GM21367 (cell line): Measurements from ENCODE around the gene UCP3.
A peak's percentile ranks its signal among the peaks of the same experiment; 100 is the strongest.

ENCODE experiments used
- ATAC-seq: cut with Tn5 transposase; IDR thresholded peaks from one replicate; pipeline ENCODE4 v1.9.1; 2021; ENCODE audit not compliant: unreplicated experiment

UCP3 gene

DNA sequence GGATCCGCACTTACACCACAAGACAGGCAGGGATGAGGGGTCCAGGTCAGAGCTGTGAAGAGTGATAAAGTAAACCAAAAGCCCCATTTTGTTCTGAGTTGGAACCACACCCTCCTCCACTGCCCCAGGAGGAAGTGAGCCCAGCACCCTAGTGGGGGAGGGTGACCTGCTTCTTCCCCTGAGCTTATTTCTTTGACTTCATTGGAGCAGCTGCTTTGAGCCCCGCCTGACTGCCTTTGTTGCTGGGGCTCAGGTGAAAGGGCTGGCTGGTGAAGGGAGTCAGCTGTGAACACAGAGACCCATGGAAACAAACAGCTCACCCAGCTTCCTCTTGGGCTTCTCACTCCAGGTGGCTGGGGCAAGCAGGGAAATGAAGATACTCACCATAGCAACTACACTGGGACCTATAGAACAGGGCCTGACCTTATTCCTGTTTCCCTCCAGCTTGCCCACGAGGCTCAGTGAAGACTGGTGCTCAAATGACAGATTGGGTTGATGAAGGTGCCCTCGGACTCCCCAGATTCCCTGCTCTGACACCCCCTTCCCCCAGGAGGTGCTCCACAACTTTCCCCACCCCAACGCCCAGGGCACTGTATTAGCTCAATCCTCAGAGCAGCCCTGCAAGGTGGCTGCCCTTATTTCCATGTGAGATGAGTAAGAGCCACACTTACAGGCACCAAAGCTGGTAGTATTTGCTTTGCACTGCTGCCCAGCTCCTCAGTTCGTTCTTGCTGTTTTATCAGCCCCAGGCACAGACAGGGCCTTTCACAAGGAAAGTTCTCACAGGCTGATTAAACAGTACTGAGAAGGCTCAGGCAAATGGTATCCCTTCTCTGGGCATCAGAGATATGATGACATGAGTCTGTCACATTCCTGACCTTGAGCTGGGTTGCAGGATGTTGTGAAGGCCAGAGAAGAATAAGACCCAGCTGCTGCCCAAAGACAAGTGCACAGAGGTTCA is 28.6 kb downstream of the UCP3 start:
- ATAC-seq: peak; percentile 32

GRCh38 chr11:73978576-73979086 is 30.3 kb downstream of the UCP3 start:
- no peak for ATAC-seq

- no peak for ATAC-seq
Measured at GRCh38 chr11:73977856-73978519, 30.9 kb downstream of the UCP3 start.

DNA sequence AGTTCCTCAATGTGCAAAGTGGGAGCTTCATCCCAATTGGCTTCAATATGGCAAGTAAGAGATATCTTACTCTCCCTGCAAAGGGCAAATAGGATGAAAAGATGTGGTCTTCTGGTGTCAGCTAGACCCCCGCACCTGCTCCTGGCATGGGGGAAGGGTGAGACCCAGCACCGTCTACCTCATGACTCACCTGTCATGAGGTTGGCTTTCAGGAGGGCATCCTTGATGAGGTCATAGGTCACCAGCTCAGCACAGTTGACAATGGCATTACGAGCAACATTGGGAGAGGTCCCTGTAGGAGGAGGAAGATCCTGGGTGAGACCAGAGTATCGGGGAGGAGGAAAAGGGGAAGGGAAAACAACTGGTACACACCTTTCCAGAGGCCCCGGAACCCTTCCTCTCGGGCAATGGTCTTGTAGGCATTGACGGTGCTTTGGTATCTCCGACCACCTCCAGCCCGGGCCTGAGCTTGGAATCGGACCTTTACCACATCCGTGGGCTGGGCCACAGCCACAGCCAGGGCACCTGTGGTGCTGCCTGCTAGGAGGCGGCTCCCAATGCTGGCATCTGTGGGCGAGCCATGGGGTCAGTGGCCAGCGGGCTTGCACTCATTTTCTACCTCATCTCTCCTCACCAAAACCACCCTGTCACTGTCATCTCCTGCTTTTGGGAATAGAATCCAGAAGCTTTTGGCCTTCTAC is 32.3 kb downstream of the UCP3 start:
- no peak for ATAC-seq

GRCh38 chr11:73975479-73975757 is 33.5 kb downstream of the UCP3 start:
- ATAC-seq: no peak

DNA sequence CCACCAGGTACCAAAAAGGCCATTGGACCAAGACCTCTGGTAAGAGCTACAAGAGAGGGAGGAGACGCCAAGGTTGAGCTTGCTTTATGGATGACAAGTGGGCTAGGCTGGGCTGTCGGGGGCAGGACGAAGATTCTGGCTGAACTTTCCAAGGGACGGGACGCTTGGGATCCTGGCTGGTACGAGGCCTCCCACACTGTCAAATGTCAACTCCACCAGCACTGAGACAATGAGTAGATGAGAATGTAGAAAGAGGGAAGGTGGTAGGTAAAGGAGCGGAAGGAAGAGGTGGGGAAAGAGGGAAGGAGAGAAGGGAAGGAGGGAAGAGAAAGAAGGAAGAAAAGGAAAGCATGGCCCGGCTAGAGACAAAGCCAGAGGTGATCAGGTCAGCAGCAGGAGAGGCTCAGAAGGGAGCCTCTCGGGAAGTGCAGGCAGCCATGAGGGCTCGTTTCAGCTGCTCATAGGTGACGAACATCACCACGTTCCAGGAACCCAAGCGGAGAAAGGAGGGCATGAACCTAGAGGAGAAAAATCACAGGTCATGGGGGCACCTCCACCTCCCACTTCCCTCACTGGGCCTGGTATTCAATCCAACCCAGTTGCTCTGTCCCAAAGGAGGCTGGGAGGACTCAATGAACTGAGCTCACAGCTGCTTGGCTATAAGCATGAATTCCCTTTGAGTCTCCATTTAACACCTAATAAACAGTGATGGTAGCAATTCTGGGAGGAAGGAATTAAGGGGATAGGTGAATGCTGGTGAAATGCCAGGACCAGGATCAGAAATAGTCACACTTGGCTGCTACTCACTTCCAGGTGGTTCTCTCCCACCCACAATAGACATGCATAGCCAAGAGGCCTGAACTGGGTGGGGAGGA is 34.0 kb downstream of the UCP3 start:
- ATAC-seq: no peak

- no peak for ATAC-seq
Measured at GRCh38 chr11:73972620-73973449, 36.0 kb downstream of the UCP3 start.

GRCh38 chr11:73972187-73972586 is 36.7 kb downstream of the UCP3 start:
- ATAC-seq: no peak

DNA sequence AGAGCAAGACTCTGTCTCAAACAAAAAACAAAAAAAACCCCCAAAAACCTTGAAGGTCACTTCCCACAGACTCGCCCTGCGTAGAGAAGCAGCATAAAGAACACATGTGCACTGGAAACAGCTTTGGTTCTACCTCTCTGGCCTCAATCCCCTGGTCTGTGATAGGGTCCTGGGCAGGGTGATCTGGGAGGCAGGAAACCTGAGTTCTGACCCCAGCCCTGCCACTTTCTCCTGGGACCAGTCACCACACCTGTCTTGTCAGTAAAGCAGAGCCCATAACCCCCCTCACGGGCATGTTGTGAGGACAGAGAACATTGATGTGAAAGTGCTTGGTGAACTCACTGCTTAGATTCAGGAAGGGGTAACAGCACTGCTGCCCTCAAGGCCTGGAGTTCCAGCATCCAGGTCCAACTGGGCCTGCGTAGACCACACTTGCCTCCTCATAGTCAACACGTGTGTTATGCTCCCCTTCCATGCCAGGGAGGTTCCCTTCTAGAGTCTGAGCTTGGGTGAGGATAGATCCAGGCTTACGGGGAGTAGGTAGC is 37.6 kb downstream of the UCP3 start:
- no peak for ATAC-seq

GRCh38 chr11:73969991-73970800 is 38.7 kb downstream of the UCP3 start:
- no peak for ATAC-seq

DNA sequence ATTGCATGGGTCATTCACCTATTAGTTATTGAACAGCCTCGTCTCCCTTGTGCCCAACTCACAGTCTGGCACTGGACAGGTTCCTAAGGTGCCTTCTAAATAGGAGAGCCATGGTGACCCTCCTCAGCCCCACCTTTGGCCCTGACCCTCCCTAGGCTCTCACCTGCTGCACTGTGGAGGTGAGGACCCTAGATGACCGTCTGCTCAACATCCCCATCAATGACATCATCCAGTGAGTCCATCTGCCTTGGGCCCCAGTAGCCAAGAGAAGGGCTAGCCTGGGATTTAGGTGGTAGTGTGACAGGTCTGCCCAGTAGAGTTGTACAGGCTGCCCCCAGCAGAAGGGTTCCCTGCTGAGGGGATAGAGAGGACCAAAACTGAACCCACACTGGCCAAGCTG is 39.8 kb downstream of the UCP3 start:
- no peak for ATAC-seq

DNA sequence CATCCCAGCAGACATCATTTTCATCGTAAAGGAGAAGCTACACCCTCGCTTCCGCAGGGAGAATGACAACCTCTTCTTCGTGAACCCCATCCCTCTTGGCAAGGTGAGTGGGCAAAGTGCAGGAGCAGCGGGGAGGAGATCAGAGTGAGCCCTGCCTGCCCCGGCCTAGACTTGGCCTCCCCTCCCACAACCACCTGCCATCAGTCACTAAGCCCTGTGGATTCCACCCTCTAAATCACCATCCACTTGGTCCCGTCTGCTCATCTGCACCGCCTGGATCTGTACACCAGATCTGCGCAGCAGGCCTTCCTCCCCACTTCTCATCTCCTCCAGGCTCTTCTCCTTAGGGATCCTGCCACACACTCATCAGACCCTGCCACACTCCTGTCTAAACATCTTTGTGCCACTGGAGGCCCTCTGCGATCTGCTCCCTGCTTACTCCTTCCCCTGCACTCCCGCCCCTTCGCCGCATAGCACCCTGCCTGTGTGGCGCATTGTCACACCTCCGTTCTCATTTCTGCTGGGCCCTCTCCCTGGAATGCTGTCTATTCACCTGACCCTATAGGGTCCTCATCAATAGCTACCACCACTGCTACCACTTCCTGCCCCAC is 40.4 kb downstream of the UCP3 start:
- ATAC-seq: no peak

- no peak for ATAC-seq
Measured at GRCh38 chr11:73965764-73966121, 43.1 kb downstream of the UCP3 start.

DNA sequence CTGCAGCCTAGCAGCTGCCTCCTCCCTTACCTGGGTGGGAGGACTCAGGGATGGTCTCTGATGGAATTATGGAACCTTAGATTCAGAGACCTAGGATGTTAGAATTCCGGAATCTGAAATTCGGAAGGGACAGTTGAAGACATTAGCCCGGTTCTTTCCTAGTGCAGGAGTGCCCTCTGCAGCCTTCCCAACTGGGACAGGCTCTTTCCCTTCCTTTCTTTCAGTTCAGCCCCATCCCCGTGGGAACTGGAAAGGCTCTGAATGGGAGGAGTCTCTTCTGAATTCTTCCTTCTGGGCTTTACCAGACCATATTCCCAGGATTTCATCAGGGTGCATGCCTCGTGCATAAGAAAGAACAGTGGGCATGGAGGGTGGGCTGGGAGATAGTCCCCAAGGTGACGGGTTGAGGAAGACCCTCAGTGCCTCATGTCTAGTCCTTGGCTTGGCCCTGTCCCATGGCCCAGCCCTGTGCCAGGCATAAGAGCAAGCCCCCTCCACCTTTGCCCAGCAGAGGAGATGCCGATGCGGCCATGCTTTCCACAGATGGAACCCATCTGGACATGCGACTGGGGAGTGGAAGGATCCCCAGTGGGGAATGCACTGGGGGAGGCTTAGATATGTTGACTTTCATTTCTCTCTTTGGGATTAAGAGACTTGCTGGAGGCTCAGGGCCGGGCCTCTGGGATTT is 43.7 kb downstream of the UCP3 start:
- no peak for ATAC-seq

- ATAC-seq: no peak
Measured at GRCh38 chr11:73963861-73964260, 45.0 kb downstream of the UCP3 start.

DNA sequence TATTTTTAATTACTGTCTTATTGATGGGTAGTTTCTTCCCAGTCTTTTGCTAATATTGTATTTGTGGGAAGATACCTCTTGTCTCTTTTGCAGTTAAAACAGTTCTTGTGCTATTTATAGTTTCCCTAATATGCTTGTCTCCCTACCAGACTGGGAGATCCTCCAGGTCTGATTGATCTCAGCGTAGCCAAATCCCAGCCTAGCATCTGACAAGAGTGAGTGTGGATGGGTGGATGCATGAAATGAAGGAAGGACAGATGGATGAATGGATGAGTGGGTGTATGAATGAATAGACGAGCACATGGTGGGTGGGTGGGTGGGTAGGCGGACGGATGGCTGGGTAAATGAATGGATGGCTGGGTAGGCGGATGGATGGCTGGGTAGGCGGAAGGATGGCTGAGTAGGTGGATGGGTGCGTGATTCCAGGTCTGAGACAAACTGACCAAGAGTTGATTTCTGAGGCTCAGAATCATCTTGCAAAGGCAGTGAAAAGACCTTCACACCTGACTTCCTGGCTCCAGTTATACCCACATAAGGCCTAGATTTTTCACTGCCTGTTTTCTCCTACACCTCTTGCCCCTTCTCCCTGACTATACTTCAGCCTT is 46.7 kb downstream of the UCP3 start:
- no peak for ATAC-seq

- ATAC-seq: no peak
Measured at GRCh38 chr11:73961321-73961720, 47.6 kb downstream of the UCP3 start.
